ENCODE measurements around the gene CD59. TPM values are rescaled to one million over a fixed set of nuclear protein-coding genes. Genes with fewer than 3 reads are reported as not detected.
A peak's percentile ranks its signal among the peaks of the same experiment; 100 is the strongest.

Gene CD59
- total and polyA plus RNA-seq, 9 donors: 73.0 to 807 (median 288) TPM

DNA sequence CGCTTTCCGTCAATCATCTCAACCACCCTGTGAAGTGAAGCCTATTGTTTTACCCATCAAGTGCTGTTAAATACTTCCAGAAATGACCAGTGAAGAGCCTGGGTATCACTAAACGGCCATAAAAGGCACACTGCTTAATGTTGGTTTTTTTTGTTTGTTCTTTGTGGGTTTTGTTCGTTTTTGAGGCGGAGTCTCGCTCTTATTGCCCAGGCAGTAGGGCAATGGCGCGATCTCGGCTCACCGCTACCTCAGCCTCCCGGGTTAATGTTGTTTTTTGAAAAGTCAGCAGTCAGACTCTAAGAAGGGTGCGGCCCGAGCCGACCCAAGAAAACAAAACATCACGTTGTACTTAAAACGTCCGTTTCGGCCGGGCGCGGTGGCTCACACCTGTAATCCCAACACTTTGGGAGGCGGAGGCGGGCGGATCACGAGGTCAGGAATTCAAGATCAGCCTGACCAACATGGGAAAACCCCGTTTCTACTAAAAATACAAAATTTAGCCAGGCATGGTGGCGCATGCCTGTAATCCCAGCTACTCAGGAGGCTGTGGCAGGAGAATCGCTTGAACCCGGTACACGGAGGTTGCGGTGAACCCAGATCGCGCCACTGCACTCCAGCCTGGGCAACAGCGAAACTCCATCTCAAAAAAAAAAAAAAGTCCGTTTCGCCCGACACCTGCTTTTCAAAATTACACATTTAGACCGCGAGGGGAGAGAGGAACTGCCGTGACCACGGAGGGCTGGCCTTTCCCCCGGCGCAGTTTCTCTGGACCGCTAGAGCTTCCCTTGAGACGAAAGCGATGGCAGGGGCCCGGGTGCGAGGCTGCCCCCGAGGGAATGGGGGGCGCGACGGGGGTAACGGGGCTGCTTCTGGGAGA, 714 bp downstream of the CD59 start:
- Histone ChIP-seq H3K4me3 (peak overlapping the region; percentile 89), H3K27ac (peak overlapping the region; percentile 74 to 75), H3K4me1 (ENCODE audit: insufficient read depth) (peaks cover 6% of the 10 kb centered on the region), H3K36me3 (no peaks in the 10 kb centered on the region), H3K27me3 (no peaks in the 10 kb centered on the region), H3K9me3 (no peaks in the 10 kb centered on the region)
- peak in 4 of 5 donors; percentile 26 to 52 (median 38) for DNase-seq
- intact Hi-C loops (cut with DNase I): no loop called here
- TF ChIP-seq EP300 (IDR thresholded peaks at IDR 0.05) (no peak), POLR2A (IDR thresholded peaks at IDR 0.05) (no peak)
- TF ChIP-seq, protein P1, sequence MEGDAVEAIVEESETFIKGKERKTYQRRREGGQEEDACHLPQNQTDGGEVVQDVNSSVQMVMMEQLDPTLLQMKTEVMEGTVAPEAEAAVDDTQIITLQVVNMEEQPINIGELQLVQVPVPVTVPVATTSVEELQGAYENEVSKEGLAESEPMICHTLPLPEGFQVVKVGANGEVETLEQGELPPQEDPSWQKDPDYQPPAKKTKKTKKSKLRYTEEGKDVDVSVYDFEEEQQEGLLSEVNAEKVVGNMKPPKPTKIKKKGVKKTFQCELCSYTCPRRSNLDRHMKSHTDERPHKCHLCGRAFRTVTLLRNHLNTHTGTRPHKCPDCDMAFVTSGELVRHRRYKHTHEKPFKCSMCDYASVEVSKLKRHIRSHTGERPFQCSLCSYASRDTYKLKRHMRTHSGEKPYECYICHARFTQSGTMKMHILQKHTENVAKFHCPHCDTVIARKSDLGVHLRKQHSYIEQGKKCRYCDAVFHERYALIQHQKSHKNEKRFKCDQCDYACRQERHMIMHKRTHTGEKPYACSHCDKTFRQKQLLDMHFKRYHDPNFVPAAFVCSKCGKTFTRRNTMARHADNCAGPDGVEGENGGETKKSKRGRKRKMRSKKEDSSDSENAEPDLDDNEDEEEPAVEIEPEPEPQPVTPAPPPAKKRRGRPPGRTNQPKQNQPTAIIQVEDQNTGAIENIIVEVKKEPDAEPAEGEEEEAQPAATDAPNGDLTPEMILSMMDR (IDR thresholded peaks at IDR 0.05): no peak
- 1 to 2% (median 2%) methylated on average over 53 of the region's 53 CpGs for WGBS, 3 donors

DNA sequence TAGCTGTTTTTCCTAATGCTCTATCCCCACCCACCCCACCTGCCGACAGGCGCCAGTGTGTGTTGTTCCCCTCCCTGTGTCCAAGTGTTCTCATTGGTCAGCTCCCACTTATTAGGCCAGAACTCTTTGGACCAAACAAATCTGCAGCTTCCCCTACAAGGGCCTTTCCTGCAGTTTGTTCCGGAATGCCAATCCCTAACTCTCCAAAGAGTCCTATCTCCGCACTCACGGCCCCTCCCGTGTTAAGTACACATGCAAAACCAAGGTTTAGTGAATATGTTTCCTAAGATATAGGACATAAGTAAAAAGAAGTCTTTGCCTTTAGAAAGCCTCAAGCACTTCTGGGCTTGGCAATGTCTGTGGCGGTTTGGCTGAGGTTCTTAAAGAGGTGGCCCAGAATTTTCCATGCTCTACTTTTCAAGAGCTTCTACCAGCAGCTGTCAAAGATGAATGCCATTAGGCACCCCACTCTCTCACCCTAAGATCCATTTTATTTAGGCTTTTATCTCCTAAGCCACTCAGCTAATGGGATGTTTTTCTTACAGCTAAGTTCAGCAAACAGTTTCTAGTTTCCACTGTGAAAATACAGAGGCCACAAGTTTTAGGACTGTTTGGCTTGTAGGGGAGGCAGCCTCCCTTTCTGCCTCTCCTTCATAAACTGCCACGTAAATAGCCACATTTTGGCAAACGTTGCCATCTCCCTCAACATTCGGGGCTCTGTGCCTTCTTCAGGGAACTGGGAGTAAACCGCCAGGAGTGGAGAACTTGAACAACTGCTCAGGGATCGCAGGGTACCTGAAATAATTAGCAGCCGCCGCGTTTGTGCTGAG, 1.6 kb downstream of the CD59 start:
- Histone ChIP-seq H3K9me3 (no peaks in the 10 kb centered on the region), H3K4me1 (ENCODE audit: insufficient read depth) (peaks cover 6% of the 10 kb centered on the region), H3K4me3 (peak overlapping the region; percentile 89), H3K27ac (peak overlapping the region in 1 of 2 donors; percentile 74), H3K27me3 (no peaks in the 10 kb centered on the region), H3K36me3 (no peaks in the 10 kb centered on the region)
- DNase-seq: peak in 1 of 5 donors; percentile 43
- intact Hi-C loops (cut with DNase I): no loop called here
- 10 to 19% (median 12%) methylated on average over 15 of the region's 15 CpGs for WGBS, 3 donors
- TF ChIP-seq POLR2A (IDR thresholded peaks at IDR 0.05) (no peak), EP300 (IDR thresholded peaks at IDR 0.05) (no peak)
- TF ChIP-seq, protein P1 (IDR thresholded peaks at IDR 0.05): no peak

DNA sequence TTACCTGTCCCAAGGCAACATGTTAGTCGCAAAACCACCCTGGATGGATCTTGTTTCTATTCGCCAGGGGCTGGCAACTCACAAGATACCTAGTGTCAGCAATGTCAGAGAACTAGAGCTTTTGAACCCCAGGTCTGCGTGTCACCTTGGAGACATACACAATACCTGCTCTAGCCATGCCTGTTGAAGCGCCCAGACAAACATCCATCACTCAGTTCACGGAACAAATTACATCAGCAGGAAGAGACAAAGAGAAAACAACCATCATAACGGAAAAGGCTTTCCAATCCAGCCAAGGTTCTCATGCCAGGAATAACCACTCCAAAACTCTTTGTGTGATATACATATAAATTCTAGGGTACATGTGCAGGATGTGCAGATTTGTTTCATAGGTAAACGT, 2.2 kb downstream of the CD59 start:
- no peaks in the 10 kb centered on the region for H3K27me3 ChIP-seq
- no peaks in the 10 kb centered on the region for H3K36me3 ChIP-seq
- intact Hi-C loops (cut with DNase I): no loop called here
- peaks cover 6% of the 10 kb centered on the region for H3K4me1 ChIP-seq (ENCODE audit: insufficient read depth)
- TF ChIP-seq, protein P1 (IDR thresholded peaks at IDR 0.05): no peak
- TF ChIP-seq EP300 (IDR thresholded peaks at IDR 0.05) (no peak), POLR2A (IDR thresholded peaks at IDR 0.05) (no peak)
- peak overlapping the region; percentile 89 for H3K4me3 ChIP-seq
- 77 to 80% (median 77%) methylated on average over 7 of the region's 7 CpGs for WGBS, 3 donors
- H3K27ac ChIP-seq: no peak overlapping the region
- DNase-seq: no peak
- H3K9me3 ChIP-seq: no peaks in the 10 kb centered on the region

DNA sequence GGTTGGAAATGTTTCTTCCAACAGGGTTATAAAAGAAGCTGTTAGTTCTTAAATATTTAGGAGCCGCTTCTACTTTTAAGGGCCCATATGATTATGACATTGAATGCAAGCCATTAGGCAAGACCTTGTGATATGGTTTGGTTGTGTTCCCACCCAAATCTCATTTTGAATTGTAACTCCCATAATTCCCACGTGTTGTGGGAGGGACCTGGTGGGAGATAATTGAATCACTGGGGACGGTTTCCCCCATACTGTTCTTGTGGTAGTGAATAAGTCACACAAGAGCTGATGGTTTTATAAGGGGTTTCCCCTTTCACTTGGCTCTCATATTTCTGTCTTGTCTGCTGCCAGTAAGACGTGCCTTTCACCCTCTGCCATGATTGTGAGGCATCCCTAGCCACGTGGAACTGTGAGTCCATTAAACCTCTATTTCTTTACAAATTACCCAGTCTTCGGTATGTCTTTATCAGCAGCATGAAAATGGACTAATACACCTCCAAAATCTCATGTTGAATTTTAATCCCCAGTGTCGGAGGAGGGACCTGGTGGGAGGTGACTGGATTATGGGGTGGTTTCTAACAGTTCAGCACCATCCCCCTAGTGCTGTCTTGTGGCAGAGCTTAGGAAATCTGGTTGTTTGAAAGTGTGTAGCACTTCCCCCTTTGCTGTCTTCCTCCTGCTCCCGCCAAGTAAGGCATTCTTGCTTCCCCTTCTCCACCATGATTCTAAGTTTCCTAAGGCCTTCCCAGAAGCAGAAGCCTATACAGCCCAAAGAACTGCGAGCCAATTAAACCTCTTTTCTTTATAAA, 4.3 kb downstream of the CD59 start:
- WGBS, 3 donors: 75 to 82% (median 75%) methylated on average over 9 of the region's 9 CpGs
- Histone ChIP-seq H3K36me3 (no peaks in the 10 kb centered on the region), H3K27me3 (no peaks in the 10 kb centered on the region), H3K4me1 (ENCODE audit: insufficient read depth) (peaks cover 6% of the 10 kb centered on the region), H3K27ac (no peak overlapping the region), H3K9me3 (no peaks in the 10 kb centered on the region), H3K4me3 (no peak overlapping the region)
- DNase-seq: no peak
- no peak for TF ChIP-seq POLR2A (IDR thresholded peaks at IDR 0.05)
- TF ChIP-seq EP300 (IDR thresholded peaks at IDR 0.05): no peak
- TF ChIP-seq, protein P1 (IDR thresholded peaks at IDR 0.05): no peak
- intact Hi-C loops (cut with DNase I): no loop called here
